IgD-negative memory B cell (primary cell): ENCODE results near the gene JTB. TPM values are rescaled to one million over a fixed set of nuclear protein-coding genes. Genes with fewer than 3 reads are reported as not detected.

Experiments
- polyA plus RNA-seq: library from polyadenylated mRNA; unstranded; fragments of 300-500 nt; fragmentation: Illumina TruSeq; gene quantifications from one replicate; pipeline ENCODE4 v1.2.3, GENCODE V29; 2021

Gene JTB
- polyA plus RNA-seq, 1 donor from 2014 or later, result 344 TPM

Other genes with a start within 250 kb of the JTB start
- 11.8 TPM for gene INTS3, start 249.6 kb downstream of the JTB start, polyA plus RNA-seq
- gene SLC27A3, start 202.3 kb downstream of the JTB start, polyA plus RNA-seq, result 12.9 TPM
- gene GATAD2B, start 54.7 kb downstream of the JTB start, polyA plus RNA-seq, result 4.6 TPM
- gene DENND4B, start 31.0 kb downstream of the JTB start, polyA plus RNA-seq, result 36.3 TPM
- gene CRTC2, start 19.1 kb downstream of the JTB start, polyA plus RNA-seq, result 57.2 TPM
- gene SLC39A1, start 14.1 kb downstream of the JTB start, polyA plus RNA-seq, result 52.0 TPM
- gene CREB3L4, start 9.8 kb downstream of the JTB start, polyA plus RNA-seq, result 6.5 TPM
- gene RAB13, start 8.7 kb upstream of the JTB start, polyA plus RNA-seq, result not detected
- 22,392 TPM for gene RPS27, start 13.1 kb upstream of the JTB start, polyA plus RNA-seq
- not detected for gene NUP210L, start 177.4 kb upstream of the JTB start, polyA plus RNA-seq
- gene TPM3, start 214.4 kb upstream of the JTB start, polyA plus RNA-seq, result 878 TPM
- gene CFAP141, start 228.7 kb upstream of the JTB start, polyA plus RNA-seq, result not detected
- gene UBAP2L, start 243.3 kb upstream of the JTB start, polyA plus RNA-seq, result 60.6 TPM